Hematopoietic multipotent progenitor cell treated with erythropoietin and hydrocortisone succinate and interleukin-3 and kit ligand, for 4 days (in vitro differentiated cells): ENCODE measurements around the gene ATXN7L1.
"Not testable (repeated sequence)": the region's sequence is repeated elsewhere in the genome, so short reads cannot be mapped to it uniquely, and the experiment has no call there.

Experiments used
- DNase-seq: peaks from one replicate; pipeline ENCODE4 v3.0.0-alpha.2; 2015

Gene ATXN7L1

GRCh38 chr7:105734233-105734632 lies 142.2 kb downstream of the ATXN7L1 start:
- peak; percentile 25 for DNase-seq

- no peak for DNase-seq
These were observed 145.4 kb downstream of the ATXN7L1 start for GRCh38 chr7:105731042-105731441.

GRCh38 chr7:105728028-105728427 lies 148.4 kb downstream of the ATXN7L1 start:
- DNase-seq: no peak

GRCh38 chr7:105724688-105725087 lies 151.7 kb downstream of the ATXN7L1 start:
- DNase-seq: no peak

- no peak for DNase-seq
These were observed 152.8 kb downstream of the ATXN7L1 start for GRCh38 chr7:105723572-105723971.

- DNase-seq: no peak
These were observed 154.8 kb downstream of the ATXN7L1 start for GRCh38 chr7:105721571-105722104.

- DNase-seq: no peak
These were observed 156.5 kb downstream of the ATXN7L1 start for GRCh38 chr7:105719919-105720318.

- DNase-seq: no peak
These were observed 157.0 kb downstream of the ATXN7L1 start for GRCh38 chr7:105719395-105719794.

GRCh38 chr7:105718511-105718925 lies 157.9 kb downstream of the ATXN7L1 start:
- DNase-seq: peak; percentile 42

GRCh38 chr7:105715528-105715927 lies 160.9 kb downstream of the ATXN7L1 start:
- no peak for DNase-seq

- no peak for DNase-seq
These were observed 162.6 kb downstream of the ATXN7L1 start for GRCh38 chr7:105713488-105714465.

- DNase-seq: peak; percentile 13
These were observed 163.5 kb downstream of the ATXN7L1 start for GRCh38 chr7:105712877-105713276.

- no peak for DNase-seq
These were observed 164.5 kb downstream of the ATXN7L1 start for GRCh38 chr7:105711726-105712402.

GRCh38 chr7:105710720-105711119 lies 165.7 kb downstream of the ATXN7L1 start:
- DNase-seq: not testable (repeated sequence)

- DNase-seq: no peak
These were observed 167.7 kb downstream of the ATXN7L1 start for GRCh38 chr7:105708763-105709080.

GRCh38 chr7:105707967-105708762 lies 168.2 kb downstream of the ATXN7L1 start:
- DNase-seq: peak; percentile 55

GRCh38 chr7:105707381-105707780 lies 169.0 kb downstream of the ATXN7L1 start:
- no peak for DNase-seq

GRCh38 chr7:105705427-105705826 lies 171.0 kb downstream of the ATXN7L1 start:
- no peak for DNase-seq

GRCh38 chr7:105703207-105703930 lies 173.0 kb downstream of the ATXN7L1 start:
- no peak for DNase-seq

- DNase-seq: no peak
These were observed 176.7 kb downstream of the ATXN7L1 start for GRCh38 chr7:105699568-105700236.

- no peak for DNase-seq
These were observed 177.9 kb downstream of the ATXN7L1 start for GRCh38 chr7:105698531-105698930.

- DNase-seq: no peak
These were observed 178.6 kb downstream of the ATXN7L1 start for GRCh38 chr7:105697753-105698152.
